ENCODE results near the gene OR13C9. TPM values are rescaled to one million over a fixed set of nuclear protein-coding genes. Genes with fewer than 3 reads are reported as not detected.

The OR13C9 gene
- total and polyA plus RNA-seq, 9 of the 15 experiments (the other 6 are each of a cell fraction or from before 2014, with no cell fraction given), result not detected

GRCh38 chr9:104575456-104575855 is 42.5 kb downstream of the OR13C9 start:
- CTCF ChIA-PET (ENCODE audit: low intra/inter-chr PET ratio), result no interaction called here
- intact Hi-C loops (cut with micrococcal nuclease) (no loop called here), in situ Hi-C loops (cut with MboI) (no loop called here)
- H3K9me1 ChIP-seq (ENCODE audit: control insufficient read depth, insufficient read depth, low read length), result no peaks in the 10 kb centered on the region
- ATAC-seq (no peak), FAIRE-seq (no peak), DNase-seq (ENCODE audit: extremely low read depth in 1 of 4, low spot score in 3 of 4) (no peak)
- no peak overlapping the region for H3K4me2 ChIP-seq (ENCODE audit: insufficient read depth, low read length)
- H3K4me1 ChIP-seq (replicated peaks in 1 of 2; ENCODE audit: control insufficient read depth in 2 of 2, insufficient read depth in 2 of 2, low read length in 2 of 2), result no peaks in the 10 kb centered on the region
- H3K36me3 ChIP-seq (ENCODE audit: control insufficient read depth, insufficient read depth, low read length), result no peaks in the 10 kb centered on the region
- H3K9me3 ChIP-seq (replicated peaks; ENCODE audit: control insufficient read depth, insufficient read depth, low read depth, low read length), result no peaks in the 10 kb centered on the region
- 0% methylated on average over 2 of the region's 2 CpGs for WGBS (ENCODE audit: insufficient coverage, low coverage, missing lambda C conversion rate)
- BruUV-seq (replicated peaks), result no TSS peak
- no peak overlapping the region for H2AFZ ChIP-seq (ENCODE audit: low read depth, low read length)
- no peaks in the 10 kb centered on the region for H4K20me1 ChIP-seq (replicated peaks; ENCODE audit: control insufficient read depth, insufficient read depth, low read length)
- H3K4me3 ChIP-seq, result no peak overlapping the region
- no peaks in the 10 kb centered on the region for H3K79me2 ChIP-seq (ENCODE audit: control insufficient read depth, insufficient read depth, low read length)
- H3K27ac ChIP-seq (ENCODE audit: extremely low read depth, low read depth, low read length), result no peak overlapping the region
- H3K9ac ChIP-seq (ENCODE audit: insufficient read depth in 1 of 2, low read depth in 2 of 2, low read length in 2 of 2), result no peak overlapping the region
- POLR2A ChIA-PET, result no interaction called here
- no peaks in the 10 kb centered on the region for H3K27me3 ChIP-seq (ENCODE audit: control insufficient read depth in 2 of 2, insufficient read depth in 2 of 2, low read length in 2 of 2)
- TF ChIP-seq ZNF75A (CRISPR knock-in tag; IDR thresholded peaks at IDR 0.05), result no peak
- TF ChIP-seq ZNF184 (CRISPR knock-in tag; IDR thresholded peaks at IDR 0.05), result no peak
- TF ChIP-seq KAT8 (IDR thresholded peaks at IDR 0.05; ENCODE audit: low read depth), result no peak
- no peak for TF ChIP-seq MTA1 (IDR thresholded peaks at IDR 0.05; ENCODE audit: borderline replicate concordance)
- no peak for TF ChIP-seq AFF1 (IDR thresholded peaks at IDR 0.05; ENCODE audit: low read depth in 1 of 2, partially characterized antibody in 2 of 2)
- no peak for TF ChIP-seq MXD1 (CRISPR knock-in tag; IDR thresholded peaks at IDR 0.05; ENCODE audit: borderline replicate concordance, poor library complexity, severe bottlenecking)
- no peak for TF ChIP-seq ZBTB12 (CRISPR knock-in tag; IDR thresholded peaks at IDR 0.05)
- no peak for TF ChIP-seq SRSF9 (IDR thresholded peaks at IDR 0.05; ENCODE audit: borderline replicate concordance, low read depth, low read length)
- TF ChIP-seq ZNF507 (tag; conservative IDR thresholded peaks at IDR 0.05), result no peak
- TF ChIP-seq SIX5 (IDR thresholded peaks at IDR 0.05; ENCODE audit: borderline replicate concordance in 1 of 2, insufficient read depth in 1 of 2, low read depth in 1 of 2, low read length in 2 of 2), result no peak
- TF ChIP-seq ZNF347 (CRISPR knock-in tag; IDR thresholded peaks at IDR 0.05; ENCODE audit: low read depth), result no peak
- TF ChIP-seq EP400 (IDR thresholded peaks at IDR 0.05), result no peak
- TF ChIP-seq ESRRB (CRISPR knock-in tag; IDR thresholded peaks at IDR 0.05; ENCODE audit: borderline replicate concordance), result no peak
- no peak for TF ChIP-seq HDAC6 (IDR thresholded peaks at IDR 0.05; ENCODE audit: low read depth, low read length)
- no peak for TF ChIP-seq USF1 (CRISPR knock-in tag; IDR thresholded peaks at IDR 0.05)
